Ecto neural progenitor cell (in vitro differentiated cells): ENCODE results near the gene DNHD1.

Source experiments
- DNase-seq: peaks from one replicate; pipeline ENCODE4 v3.0.0-alpha.2; 2018; ENCODE audit warnings: low spot score

DNHD1 gene

GRCh38 chr11:6538456-6538855 lies 41.4 kb downstream of the DNHD1 start:
- DNase-seq = no peak

DNA sequence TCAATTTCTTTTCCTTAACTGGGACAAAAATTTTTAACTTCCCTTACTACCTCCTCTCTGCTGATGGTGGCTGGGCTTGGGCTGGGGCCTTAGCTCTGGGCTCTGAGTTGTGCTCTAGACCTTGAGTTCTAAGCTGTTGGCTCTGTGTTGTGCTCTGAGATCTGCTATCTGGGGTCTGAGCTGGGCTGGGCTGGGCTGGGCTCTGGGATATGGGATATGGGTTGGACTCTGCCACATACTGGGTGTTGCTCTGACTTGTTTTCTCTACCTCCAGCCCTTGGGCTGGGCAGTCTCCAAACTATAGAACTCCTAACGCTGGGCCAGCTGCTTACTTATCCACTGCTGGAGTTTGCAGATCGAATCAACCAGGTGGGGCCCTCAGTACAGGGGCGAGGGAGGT lies 41.9 kb downstream of the DNHD1 start:
- no peak for DNase-seq

GRCh38 chr11:6539748-6540268 lies 42.7 kb downstream of the DNHD1 start:
- no peak for DNase-seq

GRCh38 chr11:6541356-6541755 lies 44.3 kb downstream of the DNHD1 start:
- DNase-seq = no peak

DNA sequence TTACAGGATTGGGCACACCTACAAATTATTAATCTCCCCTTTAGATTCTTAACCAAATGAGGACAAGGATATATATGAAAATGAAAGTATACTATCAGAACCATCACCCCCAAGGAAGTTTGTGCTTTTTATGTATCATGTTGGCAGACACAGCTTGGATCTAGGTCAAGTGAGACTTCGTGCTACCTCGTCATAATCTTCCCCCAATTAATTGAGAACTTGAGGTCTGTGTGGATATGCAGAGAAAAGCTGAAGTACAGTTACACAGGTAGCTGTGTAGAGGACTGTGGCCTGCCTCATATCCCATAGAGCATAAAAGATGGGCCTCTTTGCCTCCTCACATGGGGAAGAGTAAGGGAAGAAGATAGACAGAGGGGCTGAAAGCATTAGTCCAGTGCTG lies 45.6 kb downstream of the DNHD1 start:
- no peak for DNase-seq

- no peak for DNase-seq
These were observed 48.1 kb downstream of the DNHD1 start for GRCh38 chr11:6544921-6545850.

DNA sequence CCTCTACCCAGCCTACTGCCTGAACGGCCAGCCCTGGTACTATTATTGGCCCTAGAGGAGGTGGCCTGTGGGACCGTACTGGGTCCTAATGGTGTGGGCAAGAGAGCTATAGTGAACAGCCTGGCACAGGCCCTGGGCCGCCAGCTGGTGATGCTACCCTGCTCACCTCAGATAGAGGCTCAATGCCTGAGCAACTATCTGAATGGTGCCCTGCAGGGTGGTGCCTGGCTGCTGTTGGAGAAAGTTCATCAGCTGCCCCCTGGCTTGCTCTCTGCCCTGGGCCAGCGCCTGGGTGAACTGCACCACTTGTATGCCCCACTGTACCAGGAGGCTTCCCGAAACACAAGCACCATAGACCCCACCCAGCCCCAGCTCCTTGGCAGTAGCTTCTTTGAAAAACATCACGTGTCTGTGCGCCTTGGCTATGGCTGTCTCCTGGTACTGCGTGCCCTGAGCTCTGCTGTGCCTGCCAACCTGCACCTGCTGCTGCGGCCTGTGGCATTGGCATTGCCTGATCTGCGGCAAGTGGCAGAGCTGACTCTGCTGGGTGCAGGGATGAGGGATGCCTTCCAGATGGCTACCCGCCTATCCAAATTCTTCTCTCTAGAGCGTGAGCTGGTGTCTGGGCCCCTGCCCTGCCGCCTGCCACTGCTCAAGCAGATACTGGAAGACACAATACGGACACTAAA lies 49.0 kb downstream of the DNHD1 start:
- DNase-seq = no peak

DNA sequence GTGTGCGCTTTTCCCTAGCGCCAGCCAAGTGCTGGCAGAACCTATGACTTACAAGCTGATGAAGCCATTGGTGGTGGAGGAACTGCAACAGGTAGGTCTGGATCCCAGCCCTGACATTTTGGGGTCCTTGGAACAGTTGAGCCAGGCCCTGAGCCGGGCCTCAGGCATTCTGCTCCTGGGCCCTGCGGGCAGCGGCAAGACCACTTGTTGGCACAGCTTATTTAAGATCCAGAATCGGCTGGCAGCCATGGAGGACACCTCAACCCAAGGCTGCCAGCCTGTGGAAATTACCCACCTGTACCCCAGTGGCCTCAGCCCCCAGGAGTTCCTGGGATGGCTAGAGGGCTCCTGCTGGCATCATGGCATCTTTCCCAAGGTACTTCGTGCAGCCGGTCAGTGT lies 49.7 kb downstream of the DNHD1 start:
- no peak for DNase-seq

DNA sequence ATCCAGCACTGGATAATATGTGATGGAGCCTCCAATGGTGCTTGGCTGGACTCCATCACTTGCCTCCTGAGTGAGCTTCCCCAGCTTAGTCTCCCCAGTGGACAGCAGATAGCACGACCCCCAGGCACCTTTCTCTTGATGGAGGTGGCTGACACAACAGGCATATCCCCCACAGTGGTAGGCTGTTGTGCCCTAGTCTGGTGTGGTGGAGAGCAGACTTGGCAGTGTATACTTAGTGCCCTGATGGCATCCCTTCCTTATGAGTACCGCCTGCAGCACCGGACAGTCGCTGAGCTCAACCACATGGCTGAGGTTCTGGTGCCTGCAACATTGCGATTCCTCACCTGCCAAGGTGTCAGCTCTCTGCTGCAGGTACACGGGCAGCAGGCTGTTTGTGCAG lies 50.1 kb downstream of the DNHD1 start:
- no peak for DNase-seq

DNA sequence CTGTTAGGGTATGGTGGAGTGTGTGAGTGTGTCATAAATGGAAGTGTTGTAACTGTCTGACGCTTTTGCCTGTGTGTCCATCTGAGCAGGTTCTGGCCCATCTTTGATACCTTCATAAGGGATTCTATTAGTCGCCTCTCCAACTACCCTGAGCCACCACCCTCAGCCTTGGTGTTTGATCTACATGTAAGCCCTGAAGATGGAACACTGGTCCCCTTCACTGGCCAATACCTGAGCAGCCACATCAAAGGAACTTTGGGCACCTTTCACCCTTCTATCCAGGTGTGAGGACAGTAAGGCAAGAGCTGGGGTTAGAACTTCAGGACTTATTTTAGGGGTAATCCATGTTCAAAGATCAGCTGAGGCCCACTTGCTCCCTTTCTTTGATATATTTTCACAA lies 51.0 kb downstream of the DNHD1 start:
- no peak for DNase-seq

DNA sequence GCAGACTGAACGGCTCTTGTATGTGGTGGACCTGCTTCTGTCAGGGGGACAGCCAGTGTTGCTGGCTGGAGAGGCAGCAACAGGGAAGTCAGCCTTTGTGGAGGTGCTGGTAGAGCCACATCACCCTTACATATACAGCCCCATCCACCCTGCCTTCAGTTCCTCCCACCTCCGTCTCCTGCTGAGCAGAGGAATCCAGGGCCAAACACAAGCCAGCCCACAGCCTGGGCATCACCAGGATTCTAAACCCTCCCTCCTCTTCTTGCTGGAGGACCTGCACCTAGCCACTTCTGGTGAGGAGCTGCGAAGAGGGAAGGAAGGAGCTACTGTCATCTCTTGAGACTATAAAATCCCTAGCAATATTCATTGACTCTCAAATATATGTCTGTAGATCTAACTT lies 51.6 kb downstream of the DNHD1 start:
- DNase-seq = no peak

- no peak for DNase-seq
These were observed 56.6 kb downstream of the DNHD1 start for GRCh38 chr11:6553634-6554033.

GRCh38 chr11:6554828-6555706 lies 58.0 kb downstream of the DNHD1 start:
- no peak for DNase-seq

DNA sequence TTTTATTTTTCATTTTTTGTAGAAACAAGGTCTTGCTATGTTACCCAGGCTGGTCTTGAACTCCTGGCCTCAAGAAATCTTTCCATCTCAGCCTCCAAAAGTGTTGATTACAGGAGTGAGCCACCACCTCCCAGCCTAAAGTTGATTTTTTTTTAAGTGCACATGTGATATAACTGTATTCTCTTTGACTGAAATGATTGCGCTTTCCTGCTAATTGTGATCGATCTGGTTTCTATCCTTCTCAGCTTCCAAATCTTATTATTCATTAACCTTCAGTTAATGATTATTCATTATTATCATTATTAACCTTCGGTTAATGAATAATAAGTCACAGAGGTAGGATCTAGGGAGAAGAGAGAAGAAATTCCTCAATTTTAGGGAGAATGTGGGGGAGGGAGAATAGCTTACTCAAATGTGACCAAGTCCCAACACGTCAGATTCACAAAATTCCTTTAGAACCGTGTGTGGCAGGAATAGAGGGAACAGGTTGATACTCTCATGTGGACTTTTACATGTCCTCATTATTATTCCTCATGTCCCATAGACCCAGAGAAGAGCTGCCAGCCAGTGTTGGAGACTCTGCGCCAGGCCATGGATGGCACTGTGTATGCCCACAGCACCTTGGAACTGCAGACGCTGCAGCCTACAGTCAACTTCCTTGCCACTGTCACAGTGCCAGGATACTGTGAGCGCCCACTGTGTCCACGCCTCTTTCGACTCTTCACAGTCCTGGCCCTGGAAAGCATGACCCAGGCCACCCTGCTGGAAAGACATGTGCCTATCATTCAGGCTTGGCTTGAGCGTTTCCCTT lies 59.3 kb downstream of the DNHD1 start:
- DNase-seq = no peak

DNA sequence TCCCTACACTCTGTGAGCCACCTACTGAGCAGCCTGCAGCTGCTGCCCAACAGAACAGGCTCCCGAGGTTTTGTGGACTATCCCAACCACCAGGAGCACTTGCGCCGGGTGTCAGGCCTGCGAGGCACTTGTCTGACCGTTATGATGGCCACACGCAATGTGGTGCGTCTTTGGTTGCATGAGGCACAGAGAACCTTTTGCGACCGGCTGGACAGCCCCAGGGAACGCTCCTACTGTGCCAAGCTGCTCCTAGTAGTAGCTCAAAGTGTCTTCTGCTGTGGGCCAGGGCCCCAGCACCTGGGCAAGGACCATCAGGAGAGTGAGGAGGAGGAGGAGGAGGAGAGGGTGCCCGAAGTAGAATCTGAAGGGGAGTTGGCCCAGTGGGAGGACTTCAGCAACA lies 60.0 kb downstream of the DNHD1 start:
- no peak for DNase-seq

DNA sequence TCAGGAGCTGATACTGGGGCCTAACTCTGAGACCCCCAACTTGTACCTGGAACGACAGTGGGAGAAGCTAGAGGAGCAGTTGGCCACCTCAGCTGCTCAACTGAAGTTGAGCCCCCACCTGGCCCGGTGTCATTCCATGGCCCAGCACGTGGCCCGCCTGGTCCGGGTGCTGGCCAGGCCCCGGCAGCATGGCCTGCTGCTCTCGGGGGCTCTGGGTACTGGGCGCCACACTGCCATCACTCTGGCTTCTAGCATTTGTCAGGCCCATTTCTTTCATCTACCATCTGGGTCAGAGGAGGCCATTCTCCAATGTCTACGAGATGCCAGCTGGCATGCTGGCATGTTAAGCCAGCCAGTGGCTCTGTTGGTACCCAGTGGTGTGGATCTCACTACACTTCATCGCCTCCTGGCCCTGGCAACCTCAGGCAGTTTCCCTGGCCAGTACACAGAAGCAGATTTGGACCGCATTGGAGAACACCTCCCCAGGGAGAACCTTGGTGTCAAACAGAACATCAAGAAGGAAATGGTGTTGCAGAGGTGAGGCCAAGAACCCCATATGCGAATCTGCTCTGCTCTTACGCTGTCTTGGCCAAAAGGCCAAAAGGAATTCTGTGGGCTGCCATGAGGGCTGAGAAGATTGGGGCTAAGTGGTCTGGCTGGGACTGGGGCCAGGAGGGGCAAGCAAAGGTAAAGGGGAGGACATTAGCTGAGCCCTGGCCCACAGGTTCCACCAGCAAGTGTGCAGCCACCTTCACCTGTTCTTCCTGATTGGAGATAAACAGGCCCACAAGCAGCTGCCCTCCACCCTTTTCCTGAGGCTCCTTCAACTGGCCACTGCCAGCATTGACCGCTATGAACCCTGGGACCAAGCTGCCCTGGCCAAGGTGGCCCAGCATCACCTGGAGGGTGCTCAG lies 60.9 kb downstream of the DNHD1 start:
- DNase-seq = no peak

DNA sequence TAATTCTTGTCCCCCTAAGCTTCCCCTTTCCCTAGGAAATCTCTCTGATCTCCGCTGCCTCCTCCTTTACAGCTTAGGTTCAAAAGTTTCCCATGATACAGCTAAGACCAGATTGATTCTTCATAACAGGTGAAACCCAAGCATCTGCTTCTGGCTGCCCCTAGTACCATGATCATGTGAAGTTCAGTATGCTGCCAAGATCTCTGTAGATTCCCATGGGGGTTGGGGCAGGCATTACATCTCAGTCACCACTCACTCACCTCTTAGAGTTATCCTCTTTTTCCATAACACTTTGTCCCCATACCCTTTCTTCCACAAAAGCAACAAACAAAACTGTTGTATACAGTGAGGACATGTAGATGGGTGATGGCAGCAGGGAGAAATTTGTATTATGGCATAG lies 62.3 kb downstream of the DNHD1 start:
- DNase-seq = no peak

GRCh38 chr11:6561288-6561687 lies 64.2 kb downstream of the DNHD1 start:
- no peak for DNase-seq

GRCh38 chr11:6563121-6563619 lies 66.1 kb downstream of the DNHD1 start:
- no peak for DNase-seq

GRCh38 chr11:6563667-6564066 lies 66.6 kb downstream of the DNHD1 start:
- DNase-seq = no peak
